ENCODE data around the gene TRIM23. TPM values are rescaled to one million over a fixed set of nuclear protein-coding genes. Genes with fewer than 3 reads are reported as not detected.

TRIM23 gene
- total and polyA plus RNA-seq, 7 experiments from 2014 or later, result 10.3 to 27.9 (median 16.5) TPM

DNA sequence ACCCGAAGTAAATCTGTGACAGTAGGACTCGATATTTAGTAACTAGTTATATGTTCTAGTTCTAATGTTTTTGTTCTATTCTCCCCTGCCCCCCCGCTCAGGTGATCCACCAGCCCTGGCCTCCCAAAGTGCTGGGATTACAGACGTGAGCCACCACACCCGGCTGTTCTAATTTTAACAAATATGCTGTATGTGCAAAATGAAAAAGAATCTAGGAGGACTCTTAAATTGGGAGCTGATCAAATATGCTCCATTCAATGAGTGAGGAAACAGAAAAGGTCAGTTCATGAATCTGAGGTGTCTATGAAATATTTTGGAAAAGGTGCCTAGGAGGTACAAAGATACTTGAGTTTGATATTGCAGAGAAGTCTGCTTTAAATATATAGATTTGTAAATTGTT is 78.0 kb downstream of the TRIM23 start:
- Mint-ChIP-seq H3K4me3 (no peak overlapping the region), H3K9me3 (peaks cover 0 to 3% (median 0%) of the 10 kb centered on the region in 11 donors), H3K4me1 (peaks cover 0 to 5% (median 0%) of the 10 kb centered on the region in 7 donors), H3K27ac (no peak overlapping the region), H3K36me3 (peaks cover 8 to 56% (median 47%) of the 10 kb centered on the region in 5 donors), H3K27me3 (no peaks in the 10 kb centered on the region)
- Histone ChIP-seq H3K36me3 (ENCODE audit: control insufficient read depth in 2 of 3, insufficient read depth in 3 of 3, low read length in 3 of 3) (peaks cover 0 to 25% (median 5%) of the 10 kb centered on the region in 3 experiments), H3K27ac (ENCODE audit: low read depth, low read length) (no peak overlapping the region), H3K4me1 (ENCODE audit: control insufficient read depth in 2 of 2, insufficient read depth in 2 of 2, low read length in 2 of 2) (no peaks in the 10 kb centered on the region), H3K9me3 (ENCODE audit: control insufficient read depth in 2 of 3, low read length in 3 of 3) (no peaks in the 10 kb centered on the region), H3K27me3 (ENCODE audit: control insufficient read depth in 2 of 2, insufficient read depth in 2 of 2, low read length in 2 of 2) (no peaks in the 10 kb centered on the region), H3K4me3 (ENCODE audit: low read length) (no peak overlapping the region)
- intact Hi-C loops (cut with micrococcal nuclease), result no loop called here
- DNase-seq (no peak), ATAC-seq (no peak)
- POLR2A ChIA-PET, result no interaction called here
- CTCF ChIA-PET, result no interaction called here

DNA sequence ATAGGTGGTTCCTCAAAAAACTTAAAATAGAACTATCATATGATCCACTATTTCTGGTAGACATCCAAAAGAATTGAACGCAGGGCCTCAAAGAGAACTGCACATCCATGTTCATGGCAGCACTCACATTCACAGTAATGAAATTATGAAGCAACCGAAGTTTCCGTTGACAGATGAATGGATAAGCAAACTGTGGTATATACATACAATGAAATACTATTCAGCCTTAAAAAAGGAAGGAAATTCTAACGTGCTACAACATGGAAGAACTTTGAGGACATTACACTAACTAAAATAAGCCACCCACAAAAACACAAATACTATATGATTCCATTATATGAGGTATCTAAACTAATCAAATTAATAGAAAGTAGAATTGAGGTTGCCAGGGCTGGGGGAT is 79.7 kb downstream of the TRIM23 start:
- peaks cover 0 to 26% (median 0%) of the 10 kb centered on the region in 3 experiments for H3K36me3 ChIP-seq (ENCODE audit: control insufficient read depth in 2 of 3, insufficient read depth in 3 of 3, low read length in 3 of 3)
- Mint-ChIP-seq H3K36me3 (peaks cover 5 to 47% (median 43%) of the 10 kb centered on the region in 5 donors), H3K9me3 (peaks cover 0 to 3% (median 0%) of the 10 kb centered on the region in 11 donors), H3K4me3 (no peak overlapping the region), H3K27me3 (no peaks in the 10 kb centered on the region), H3K4me1 (peaks cover 0 to 5% (median 0%) of the 10 kb centered on the region in 7 donors), H3K27ac (no peak overlapping the region)
- CTCF ChIA-PET, result no interaction called here
- no peak for ATAC-seq
- H3K27me3 ChIP-seq (ENCODE audit: control insufficient read depth in 2 of 2, insufficient read depth in 2 of 2, low read length in 2 of 2), result no peaks in the 10 kb centered on the region
- DNase-seq, result no peak
- intact Hi-C loops (cut with micrococcal nuclease), result no loop called here
- H3K4me3 ChIP-seq (ENCODE audit: low read length), result no peak overlapping the region
- H3K9me3 ChIP-seq (ENCODE audit: control insufficient read depth in 2 of 3, low read length in 3 of 3), result no peaks in the 10 kb centered on the region
- no peaks in the 10 kb centered on the region for H3K4me1 ChIP-seq (ENCODE audit: control insufficient read depth in 2 of 2, insufficient read depth in 2 of 2, low read length in 2 of 2)
- POLR2A ChIA-PET, result interaction anchor here (1.6 kb wide), 1 partner anchor 19 kb away, joined by 4 read pairs; the partner anchor contains the start of genes CENPK and PPWD1
- H3K27ac ChIP-seq (ENCODE audit: low read depth, low read length), result no peak overlapping the region

DNA sequence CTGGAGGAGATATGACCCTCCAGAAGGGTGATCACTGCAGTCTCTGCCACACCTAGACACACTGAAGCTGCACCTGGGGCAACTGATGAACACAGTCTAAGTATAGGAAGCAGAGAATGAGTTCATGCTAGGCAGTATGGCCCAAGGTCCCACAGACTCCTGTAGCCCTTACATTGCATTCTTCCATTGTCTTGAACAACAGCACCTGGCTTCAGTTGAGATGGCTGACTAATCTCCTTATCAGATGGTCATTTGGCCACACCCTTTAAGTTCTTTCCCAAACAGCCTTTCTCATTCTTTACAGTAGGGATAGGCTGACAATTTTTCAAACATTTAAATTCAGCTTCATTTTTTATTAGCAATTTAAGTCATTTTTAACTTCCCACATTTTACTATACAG is 84.3 kb downstream of the TRIM23 start:
- ChIA-PET CTCF (no interaction called here), POLR2A (no interaction called here)
- Histone ChIP-seq H3K36me3 (ENCODE audit: control insufficient read depth in 2 of 3, insufficient read depth in 3 of 3, low read length in 3 of 3) (peaks cover 0 to 14% (median 3%) of the 10 kb centered on the region in 3 experiments), H3K9me3 (ENCODE audit: control insufficient read depth in 2 of 3, low read length in 3 of 3) (no peaks in the 10 kb centered on the region), H3K27me3 (ENCODE audit: control insufficient read depth in 2 of 2, insufficient read depth in 2 of 2, low read length in 2 of 2) (no peaks in the 10 kb centered on the region), H3K4me3 (ENCODE audit: low read length) (no peak overlapping the region), H3K4me1 (ENCODE audit: control insufficient read depth in 2 of 2, insufficient read depth in 2 of 2, low read length in 2 of 2) (no peaks in the 10 kb centered on the region), H3K27ac (ENCODE audit: low read depth, low read length) (no peak overlapping the region)
- H3K9me3 Mint-ChIP-seq, result peaks cover 0 to 2% (median 0%) of the 10 kb centered on the region in 11 donors
- peaks cover 4 to 45% (median 37%) of the 10 kb centered on the region in 5 donors for H3K36me3 Mint-ChIP-seq
- DNase-seq (no peak), ATAC-seq (no peak)
- H3K4me1 Mint-ChIP-seq, result peaks cover 0 to 2% (median 0%) of the 10 kb centered on the region in 7 donors
- intact Hi-C loops (cut with micrococcal nuclease), result no loop called here
- no peak overlapping the region for H3K27ac Mint-ChIP-seq
- no peak overlapping the region for H3K4me3 Mint-ChIP-seq
- H3K27me3 Mint-ChIP-seq, result no peaks in the 10 kb centered on the region

Other genes starting within 250 kb of the TRIM23 start
- gene ADAMTS6, start 142.4 kb downstream of the TRIM23 start, total RNA-seq, result 1 to 10 TPM in 4 of 5 experiments, under 1 TPM in 1; 0.63 to 4.5 (median 2.6) TPM
- gene ADAMTS6, start 142.4 kb downstream of the TRIM23 start, polyA plus RNA-seq, result under 1 TPM; 0.14 to 0.39 TPM
- gene CENPK, start 61.2 kb downstream of the TRIM23 start, total RNA-seq, result 10 to 100 TPM in 3 of 5 experiments, 1 to 10 TPM in 2; 7.2 to 78.8 (median 14.1) TPM
- gene CENPK, start 61.2 kb downstream of the TRIM23 start, polyA plus RNA-seq, result 10 to 100 TPM; 37.5 to 44.1 TPM
- 100 to 1,000 TPM in 2 of 5 experiments, 10 to 100 TPM in 3; 61.7 to 104 (median 81.2) TPM for gene PPWD1, start 61.0 kb downstream of the TRIM23 start, total RNA-seq
- 10 to 100 TPM; 44.5 to 50.1 TPM for gene PPWD1, start 61.0 kb downstream of the TRIM23 start, polyA plus RNA-seq
- 10 to 100 TPM in 1 of 5 experiments, 1 to 10 TPM in 4; 4.8 to 11.3 (median 5.8) TPM for gene SHLD3, start 694 bp upstream of the TRIM23 start, total RNA-seq
- gene SHLD3, start 694 bp upstream of the TRIM23 start, polyA plus RNA-seq, result 1 to 10 TPM; 2.9 to 4.3 TPM
- 10 to 100 TPM; 18.2 to 23.1 (median 20.8) TPM for gene TRAPPC13, start 694 bp upstream of the TRIM23 start, total RNA-seq
- gene TRAPPC13, start 694 bp upstream of the TRIM23 start, polyA plus RNA-seq, result 10 to 100 TPM; 19.7 to 19.8 TPM
- gene SGTB, start 97.8 kb upstream of the TRIM23 start, total RNA-seq, result 10 to 100 TPM; 12.8 to 59.5 (median 50.8) TPM
- gene SGTB, start 97.8 kb upstream of the TRIM23 start, polyA plus RNA-seq, result 10 to 100 TPM; 18.4 to 18.8 TPM
- 10 to 100 TPM in 1 of 5 experiments, 1 to 10 TPM in 4; 3.5 to 11.9 (median 4.1) TPM for gene NLN, start 97.9 kb upstream of the TRIM23 start, total RNA-seq
- gene NLN, start 97.9 kb upstream of the TRIM23 start, polyA plus RNA-seq, result 1 to 10 TPM; 2.5 to 3.4 TPM

Measured in naive thymus-derived CD4-positive, alpha-beta T cell (primary cell).